ENCODE data around the gene SLC22A15.

- no peak for TF ChIP-seq POLR2A (IDR thresholded peaks at IDR 0.05)
- TF ChIP-seq CTCF (IDR thresholded peaks at IDR 0.05) = no peak
These were observed 30.2 kb downstream of the SLC22A15 start for GRCh38 chr1:116006486-116006964.

Measured in testis (tissue), 2 donors.